ENCODE measurements around the gene RAP1GDS1. TPM values are rescaled to one million over a fixed set of nuclear protein-coding genes. Genes with fewer than 3 reads are reported as not detected.
A peak's percentile ranks its signal among the peaks of the same experiment; 100 is the strongest.

The RAP1GDS1 gene
- 107 TPM for polyA plus RNA-seq (2012; ENCODE audit: insufficient read depth, insufficient read length)

GRCh38 chr4:98260579-98261404 is at the start of gene RAP1GDS1:
Gene RAP1GDS1 (plus strand): TSS chr4:98261384. CDS start chr4:98261566, 182 bp downstream.
- H3K4me3 ChIP-seq (ENCODE audit: low read length): peak within 1 kb of the TSS; percentile 89
- peak; percentile 93 for DNase-seq (ENCODE audit: low read depth, low spot score)

GRCh38 chr4:98222306-98222705 is 38.9 kb upstream of the RAP1GDS1 start:
- H3K4me3 ChIP-seq (ENCODE audit: low read length): no peak overlapping the region
- DNase-seq (ENCODE audit: low read depth, low spot score): no peak

- DNase-seq (ENCODE audit: low read depth, low spot score): no peak
- no peak overlapping the region for H3K4me3 ChIP-seq (ENCODE audit: low read length)
Observed at GRCh38 chr4:98226396-98226795, 34.8 kb upstream of the RAP1GDS1 start.

GRCh38 chr4:98230961-98231360 is 30.2 kb upstream of the RAP1GDS1 start:
- DNase-seq (ENCODE audit: low read depth, low spot score): no peak

DNA sequence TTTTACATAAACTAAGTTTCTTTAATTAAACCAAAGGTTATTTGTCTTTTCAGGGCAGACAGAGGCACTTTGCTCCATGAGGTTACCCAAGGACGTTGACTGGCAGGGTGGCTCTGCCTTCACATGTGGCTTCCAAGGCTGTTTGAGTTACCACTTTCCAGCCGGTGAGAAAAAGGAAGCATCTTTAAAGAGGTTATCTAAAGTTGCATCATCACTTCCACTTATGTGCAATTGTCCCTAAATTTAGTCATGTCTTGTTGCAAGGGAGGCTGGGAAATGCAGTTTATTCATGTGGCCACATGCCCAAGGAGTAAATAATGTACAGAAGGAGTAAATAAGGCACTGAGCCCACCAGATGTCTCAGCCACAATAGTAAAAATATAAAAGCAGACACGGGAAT is 29.0 kb upstream of the RAP1GDS1 start:
- no peak overlapping the region for H3K4me3 ChIP-seq (ENCODE audit: low read length)
- DNase-seq (ENCODE audit: low read depth, low spot score): peak; percentile 85

More at GRCh38 chr4:98230961-98231360, 30.2 kb upstream of the RAP1GDS1 start:
- H3K4me3 ChIP-seq (ENCODE audit: low read length): no peak overlapping the region

DNA sequence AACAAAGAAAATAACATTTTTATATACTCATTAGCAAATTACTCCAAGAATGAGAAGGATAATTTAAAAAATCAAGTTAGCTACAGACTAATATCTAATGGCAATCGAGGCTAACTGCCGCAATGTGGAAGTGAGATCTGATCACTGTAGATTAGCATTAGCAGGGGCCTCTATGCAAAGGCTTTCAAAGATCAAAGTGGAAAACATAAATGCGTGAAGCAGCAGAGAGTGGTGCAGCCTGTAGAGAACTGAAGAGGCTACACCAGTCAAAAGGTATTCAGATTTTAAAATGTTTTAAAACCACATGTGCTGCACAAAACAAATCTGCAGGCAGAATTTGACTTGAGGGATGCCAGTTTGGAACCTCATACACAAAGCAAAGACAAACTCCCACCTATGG is 24.0 kb upstream of the RAP1GDS1 start:
- H3K4me3 ChIP-seq (ENCODE audit: low read length): no peak overlapping the region
- DNase-seq (ENCODE audit: low read depth, low spot score): peak; percentile 42

- H3K4me3 ChIP-seq (ENCODE audit: low read length): no peak overlapping the region
- no peak for DNase-seq (ENCODE audit: low read depth, low spot score)
Observed at GRCh38 chr4:98242063-98242462, 19.1 kb upstream of the RAP1GDS1 start.

DNA sequence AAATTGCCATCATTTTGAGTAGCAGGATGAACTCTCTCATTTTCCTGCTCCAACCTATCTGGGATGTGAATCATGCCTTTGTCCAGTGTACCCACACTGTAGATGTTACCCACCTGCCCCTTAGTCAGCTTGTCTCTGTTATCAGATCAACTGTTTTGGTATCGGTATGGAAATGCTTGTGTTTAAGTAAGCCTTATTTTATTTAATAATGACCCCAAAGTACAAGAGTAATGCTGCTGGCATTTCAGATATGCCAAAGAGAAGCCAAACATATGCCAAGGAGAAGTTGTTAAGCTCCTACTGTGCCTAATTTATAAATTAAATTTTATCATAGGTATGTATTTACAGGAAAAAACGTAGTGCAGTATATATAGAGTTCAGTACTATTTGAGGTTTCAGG is 18.6 kb upstream of the RAP1GDS1 start:
- no peak for DNase-seq (ENCODE audit: low read depth, low spot score)
- H3K4me3 ChIP-seq (ENCODE audit: low read length): no peak overlapping the region

GRCh38 chr4:98245226-98245625 is 16.0 kb upstream of the RAP1GDS1 start:
- no peak overlapping the region for H3K4me3 ChIP-seq (ENCODE audit: low read length)
- no peak for DNase-seq (ENCODE audit: low read depth, low spot score)

DNA sequence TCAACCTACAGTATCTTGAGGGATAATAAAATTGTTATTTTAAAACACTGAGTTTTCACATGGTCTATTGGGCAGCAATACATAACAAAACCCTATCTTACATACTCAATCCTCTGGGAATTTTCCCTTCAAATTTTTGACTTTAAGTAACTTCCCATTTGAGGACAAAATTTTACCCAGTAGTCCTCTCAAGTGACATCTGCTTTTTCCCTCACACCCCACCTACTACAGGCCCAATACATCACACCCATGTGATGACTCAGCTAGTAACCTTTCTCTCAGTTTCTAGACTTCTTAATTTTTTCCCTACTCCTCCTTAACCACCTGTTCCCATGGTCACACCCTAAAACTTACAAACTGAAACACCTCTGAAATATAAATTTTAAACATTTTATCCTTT is 12.2 kb upstream of the RAP1GDS1 start:
- no peak overlapping the region for H3K4me3 ChIP-seq (ENCODE audit: low read length)
- DNase-seq (ENCODE audit: low read depth, low spot score): no peak

- no peak overlapping the region for H3K4me3 ChIP-seq (ENCODE audit: low read length)
- no peak for DNase-seq (ENCODE audit: low read depth, low spot score)
Observed at GRCh38 chr4:98249831-98250230, 11.4 kb upstream of the RAP1GDS1 start.

GRCh38 chr4:98253499-98253898 is 7.7 kb upstream of the RAP1GDS1 start:
- H3K4me3 ChIP-seq (ENCODE audit: low read length): no peak overlapping the region
- DNase-seq (ENCODE audit: low read depth, low spot score): no peak

DNA sequence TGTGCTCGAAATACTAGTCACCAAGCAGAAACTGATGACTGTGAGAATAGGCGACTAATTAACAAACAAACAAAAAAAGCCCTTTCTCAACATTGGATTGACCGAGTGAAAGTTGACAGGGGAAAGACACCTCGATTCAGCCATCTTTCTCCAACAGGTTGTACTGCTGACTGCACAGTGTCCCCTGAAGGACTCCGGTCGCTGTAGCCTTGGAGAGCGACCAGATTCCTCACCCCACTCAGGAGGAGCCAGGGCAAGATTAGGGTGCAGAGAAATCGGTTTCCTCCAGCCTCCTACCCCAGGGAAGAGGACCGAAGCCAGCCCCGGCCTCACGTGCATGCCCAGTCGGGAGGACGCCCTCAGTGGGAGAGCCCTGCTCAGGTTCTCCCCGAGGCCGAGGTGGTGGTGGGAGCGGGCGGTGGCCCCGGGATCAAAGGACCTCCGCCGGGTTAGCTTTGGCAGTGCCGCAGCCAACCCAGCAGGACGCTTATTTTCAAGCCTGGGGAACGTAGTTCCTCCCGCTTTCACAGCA is 1.1 kb upstream of the RAP1GDS1 start:
- DNase-seq (ENCODE audit: low read depth, low spot score): no peak
- peak overlapping the region; percentile 89 for H3K4me3 ChIP-seq (ENCODE audit: low read length)

GRCh38 chr4:98261405-98262291 is 464 bp downstream of the RAP1GDS1 start:
- DNase-seq (ENCODE audit: low read depth, low spot score): peak; percentile 54
- peak overlapping the region; percentile 72 for H3K4me3 ChIP-seq (ENCODE audit: low read length)

GRCh38 chr4:98262431-98262830 is 1.2 kb downstream of the RAP1GDS1 start:
- no peak for DNase-seq (ENCODE audit: low read depth, low spot score)

DNA sequence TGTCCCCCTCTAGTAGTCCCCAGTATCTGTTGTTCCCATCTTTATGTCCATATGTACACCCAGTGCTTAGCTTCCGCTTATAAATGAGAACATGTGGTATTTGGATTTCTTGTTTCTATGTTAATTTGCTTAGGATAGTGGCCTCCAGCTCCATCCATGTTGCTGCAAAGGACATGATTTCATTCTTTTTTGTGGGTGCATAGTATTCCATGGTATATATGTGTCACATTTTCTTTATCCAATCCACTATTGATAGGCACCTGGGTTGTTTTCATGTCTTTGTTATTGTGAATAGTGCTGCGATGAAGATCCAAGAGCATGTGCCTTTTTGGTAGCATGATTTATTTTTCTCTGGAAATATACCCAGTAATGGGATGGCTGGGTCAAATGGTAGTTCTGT is 6.3 kb downstream of the RAP1GDS1 start:
- DNase-seq (ENCODE audit: low read depth, low spot score): no peak

More at GRCh38 chr4:98262431-98262830, 1.2 kb downstream of the RAP1GDS1 start:
- peak overlapping the region; percentile 72 for H3K4me3 ChIP-seq (ENCODE audit: low read length)

DNA sequence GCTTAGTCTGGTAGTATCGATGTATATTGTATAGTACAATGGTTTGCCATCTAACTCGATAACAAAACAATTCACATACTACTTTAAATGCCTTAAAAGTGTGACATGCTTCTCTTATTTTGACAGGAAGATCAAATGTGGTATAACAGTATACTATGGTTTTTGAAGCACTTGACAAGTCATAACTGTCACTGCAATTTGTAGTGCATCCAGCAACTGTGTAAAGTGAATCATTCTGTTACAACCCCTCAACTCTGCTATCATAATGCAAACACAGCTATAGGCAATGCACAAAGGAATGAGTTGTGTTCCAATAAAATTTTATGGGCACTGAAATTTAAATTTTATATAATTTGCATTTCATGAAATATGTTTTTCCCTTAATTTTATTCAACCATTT is 14.0 kb downstream of the RAP1GDS1 start:
- no peak overlapping the region for H3K4me3 ChIP-seq (ENCODE audit: low read length)
- DNase-seq (ENCODE audit: low read depth, low spot score): no peak

More for the DNA sequence above, 6.3 kb downstream of the RAP1GDS1 start:
- no peak overlapping the region for H3K4me3 ChIP-seq (ENCODE audit: low read length)

DNA sequence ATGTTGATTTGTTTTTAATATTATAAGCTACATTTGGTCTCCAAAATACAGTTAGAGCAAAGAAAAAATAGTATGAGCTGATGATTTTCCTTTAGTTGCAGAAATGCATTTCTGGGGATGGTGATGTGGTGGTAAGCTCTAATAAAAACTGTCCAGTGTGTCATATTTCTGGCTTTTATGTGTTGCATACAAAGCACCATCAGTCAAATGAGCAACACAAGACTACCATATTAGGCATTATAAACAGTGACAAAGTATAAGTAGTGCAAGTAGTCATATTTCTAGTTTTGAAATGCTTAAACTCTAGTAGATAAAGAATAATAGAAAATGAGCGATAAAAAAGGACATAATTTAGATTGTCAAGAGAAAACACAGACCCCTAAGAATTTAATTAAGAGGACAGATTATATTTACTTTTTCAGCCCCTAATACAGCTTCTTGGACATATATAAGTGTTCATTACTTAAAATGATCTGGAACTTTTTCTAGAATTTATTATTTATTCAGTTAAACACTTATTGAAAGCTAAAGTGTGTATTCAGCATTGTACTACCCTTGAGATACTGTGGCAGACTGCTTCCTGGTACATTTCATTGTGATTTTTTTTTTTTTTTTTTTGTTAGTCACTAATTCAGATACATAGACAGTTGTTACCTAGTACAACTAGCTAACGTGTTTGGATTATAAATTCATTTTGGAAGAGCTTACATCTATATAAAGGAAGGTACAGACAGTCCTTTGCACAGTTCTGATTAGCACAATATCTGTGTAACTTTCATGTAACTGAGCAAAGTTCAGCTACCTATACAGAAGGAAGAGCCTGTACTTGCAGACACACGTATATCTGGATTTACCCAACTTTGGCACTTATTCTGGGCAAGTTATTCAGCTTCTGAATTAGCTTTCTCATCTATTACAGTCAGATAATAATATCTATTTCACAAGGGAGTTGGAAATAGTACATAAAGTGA is 22.3 kb downstream of the RAP1GDS1 start:
- DNase-seq (ENCODE audit: low read depth, low spot score): no peak
- peak overlapping the region; percentile 27 for H3K4me3 ChIP-seq (ENCODE audit: low read length)

DNA sequence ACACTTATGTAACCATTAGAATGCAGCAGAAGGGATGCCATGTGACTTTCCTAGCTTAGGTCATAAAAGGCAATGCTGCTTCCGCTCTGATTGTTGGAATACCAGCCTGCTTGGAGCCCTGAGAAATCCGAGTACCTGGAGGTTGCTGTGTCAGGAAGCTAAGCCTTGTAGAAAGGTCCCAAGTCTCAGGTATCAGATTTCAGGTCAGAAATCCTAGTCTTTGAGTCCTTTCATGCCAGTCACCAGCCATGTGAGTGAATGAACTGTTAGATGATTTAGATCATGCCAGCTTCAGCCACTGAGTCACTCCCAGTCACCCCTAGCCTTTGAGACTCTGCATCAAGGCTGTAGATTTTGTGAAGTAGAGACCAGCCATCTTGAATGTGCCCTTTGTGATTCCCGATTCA is 23.5 kb downstream of the RAP1GDS1 start:
- peak overlapping the region; percentile 43 for H3K4me3 ChIP-seq (ENCODE audit: low read length)
- peak; percentile 71 for DNase-seq (ENCODE audit: low read depth, low spot score)
